Measurements from ENCODE around the gene GRIK4. TPM values are rescaled to one million over a fixed set of nuclear protein-coding genes. Genes with fewer than 3 reads are reported as not detected.

The GRIK4 gene
- total RNA-seq, 3 donors from 2014 or later (not counting 1 experiment from before 2014, with no cell fraction given), result 2.2 to 32.3 (median 21.9) TPM

Other genes with a start within 250 kb of the GRIK4 start
- not detected for gene TLCD5, start 186.4 kb upstream of the GRIK4 start, total RNA-seq
- gene ARHGEF12, start 175.3 kb upstream of the GRIK4 start, total RNA-seq, result 10 to 100 TPM; 38.4 to 52.3 (median 42.1) TPM

Measured in natural killer cell (primary cell).